GM12878 (cell line): ENCODE results near the gene KLHL2. TPM values are rescaled to one million over a fixed set of nuclear protein-coding genes. Genes with fewer than 3 reads are reported as not detected.

ENCODE experiments used
- ATAC-seq: fragments of 200-7000 bp; cut with Tn5 transposase; 3 replicates; pipeline ENCODE4 v1.9.1; 2020; ENCODE audit warnings: mild to moderate bottlenecking, moderate library complexity
- BruUV-seq: library from RNA; stranded (reverse); fragments of 400-500 nt; replicated peaks from 2 replicates; lab custom pipeline; 2021; lab: Mats Ljungman, UMichigan
- CTCF ChIA-PET: fragments of 300-600 bp; sonication (Branson Sonifier 250); formaldehyde crosslinking; extraction: SDS; loops from one replicate; lab custom pipeline; 2021; ENCODE audit warnings: inconsistent platforms; lab: Yijun Ruan, JAX
- POLR2A ChIA-PET: fragments of 350-600 bp; formaldehyde crosslinking; extraction: SDS; loops from one replicate; lab custom pipeline; 2021; ENCODE audit warnings: inconsistent platforms; lab: Charles Lee
- RAD21 ChIA-PET: fragments of 300-600 bp; sonication (Branson Sonifier 250); formaldehyde crosslinking; loops from one replicate; lab custom pipeline; 2023; ENCODE audit warnings: antibody characterized with exemption; ENCODE audit not compliant: unreplicated experiment; lab: Charles Lee
- SMC1A ChIA-PET: fragments of 300-600 bp; sonication (Branson Sonifier 250); formaldehyde crosslinking; loops from one replicate; lab custom pipeline; 2023; ENCODE audit not compliant: unreplicated experiment, uncharacterized antibody; lab: Charles Lee
- DNase-seq: peaks from one replicate; pipeline ENCODE4 v3.0.0-alpha.2; 2011; ENCODE audit warnings: low read depth, low spot score
- FAIRE-seq: peaks from 3 replicates; lab custom pipeline; 2011; peaks lifted over from hg19 to GRCh38; lab: Jason Lieb, UNC
- H2AFZ ChIP-seq: 2 replicates; pipeline ENCODE4 v1.6.0; 2011; ENCODE audit warnings: low read depth, low read length, control low read depth; ENCODE audit not compliant: control insufficient read depth
- H3K27ac ChIP-seq: 2 replicates; pipeline ENCODE4 v1.5.1; 2011; ENCODE audit warnings: control low read depth; ENCODE audit not compliant: control insufficient read depth, insufficient read depth
- H3K27me3 ChIP-seq, 2 experiments: replicated peaks in 1 of 2; 2 replicates each; pipeline versions ENCODE4 v1.6.0 to v1.6.1; 2011; ENCODE audit warnings: low read length in 1 of 2; ENCODE audit not compliant: control insufficient read depth in 2 of 2, insufficient read depth in 2 of 2
- H3K36me3 ChIP-seq, 2 experiments: 2 replicates each; pipeline ENCODE4 v1.5.1; 2011; ENCODE audit warnings: low read length in 1 of 2; ENCODE audit not compliant: control insufficient read depth in 2 of 2, insufficient read depth in 2 of 2
- H3K4me1 ChIP-seq: 2 replicates; pipeline ENCODE4 v1.6.1; 2011; ENCODE audit warnings: mild to moderate bottlenecking, low read length, moderate library complexity, mixed read lengths; ENCODE audit not compliant: control insufficient read depth, insufficient read depth
- H3K4me2 ChIP-seq: 2 replicates; pipeline ENCODE4 v1.6.0; 2011; ENCODE audit warnings: control low read depth; ENCODE audit not compliant: control insufficient read depth, insufficient read depth
- H3K4me3 ChIP-seq: fragments of 200-600 bp; sonication (generic); 2 replicates; pipeline ENCODE4 v1.5.1; 2016
- H3K79me2 ChIP-seq: 2 replicates; pipeline ENCODE4 v1.6.0; 2011; ENCODE audit warnings: low read length; ENCODE audit not compliant: control insufficient read depth, insufficient read depth
- H3K9ac ChIP-seq: 2 replicates; pipeline ENCODE4 v1.8.0; 2011; ENCODE audit warnings: low read length, control low read depth, mixed read lengths; ENCODE audit not compliant: control insufficient read depth, insufficient read depth
- H3K9me3 ChIP-seq: replicated peaks from 3 replicates; pipeline ENCODE4 v1.5.1; 2011; ENCODE audit warnings: mild to moderate bottlenecking, low read length; ENCODE audit not compliant: control insufficient read depth, insufficient read depth
- H4K20me1 ChIP-seq: 2 replicates; pipeline ENCODE4 v1.6.0; 2011; ENCODE audit not compliant: control insufficient read depth, insufficient read depth
- ATF7 ChIP-seq: fragments of 450-650 bp; IDR thresholded peaks from 2 replicates; pipeline ENCODE4 v1.6.1; 2016; ENCODE audit warnings: low read depth, mild to moderate bottlenecking
- BACH1 ChIP-seq: fragments of 450-650 bp; IDR thresholded peaks from 2 replicates; pipeline ENCODE4 v1.6.1; 2017; ENCODE audit warnings: mild to moderate bottlenecking, borderline replicate concordance
- CBX3 ChIP-seq: fragments of 200-600 bp; sonication (generic); IDR thresholded peaks from 2 replicates; pipeline ENCODE4 v1.6.1; 2016; ENCODE audit warnings: low read depth, borderline replicate concordance
- CHD1 ChIP-seq: IDR thresholded peaks from 2 replicates; pipeline ENCODE4 v1.6.1; 2012; ENCODE audit warnings: low read depth, low read length, improper control_type of control experiment
- CREM ChIP-seq: IDR thresholded peaks from 2 replicates; pipeline ENCODE4 v1.6.1; 2014; ENCODE audit warnings: antibody characterized with exemption, low read depth
- ETV6 ChIP-seq, 2 experiments: fragments of 450-650 bp in 1 of 2; IDR thresholded peaks in 1 of 2; conservative IDR thresholded peaks in 1 of 2; 2 replicates each; pipeline ENCODE4 v1.6.1; 2014; ENCODE audit warnings: antibody characterized with exemption in 1 of 2, borderline replicate concordance in 1 of 2, low read depth in 1 of 2, mild to moderate bottlenecking in 1 of 2, moderate library complexity in 1 of 2
- IKZF1 ChIP-seq: fragments of 450-650 bp; conservative IDR thresholded peaks from 2 replicates; pipeline ENCODE4 v1.6.1; 2017; ENCODE audit warnings: antibody characterized with exemption, mild to moderate bottlenecking
- KLF5 ChIP-seq: fragments of 450-650 bp; IDR thresholded peaks from 2 replicates; pipeline ENCODE4 v1.6.1; 2014; ENCODE audit warnings: mild to moderate bottlenecking; ENCODE audit not compliant: partially characterized antibody
- MAX ChIP-seq: IDR thresholded peaks from 2 replicates; pipeline ENCODE4 v1.6.1; 2012; ENCODE audit warnings: low read depth, low read length, improper control_type of control experiment
- MTA3 ChIP-seq: IDR thresholded peaks from 2 replicates; pipeline ENCODE4 v1.6.1; 2012; ENCODE audit warnings: low read length, inconsistent platforms, borderline replicate concordance
- NR2F1 ChIP-seq: fragments of 450-650 bp; conservative IDR thresholded peaks from 2 replicates; pipeline ENCODE4 v1.6.1; 2017; ENCODE audit warnings: mild to moderate bottlenecking
- NRF1 ChIP-seq: conservative IDR thresholded peaks from 2 replicates; pipeline ENCODE4 v1.6.1; 2011; ENCODE audit warnings: mild to moderate bottlenecking, low read depth, low read length, improper control_type of control experiment
- POLR2AphosphoS2 ChIP-seq: IDR thresholded peaks from 2 replicates; pipeline ENCODE4 v1.6.1; 2011; ENCODE audit warnings: low read depth, mild to moderate bottlenecking, low read length, improper control_type of control experiment, moderate library complexity
- SIX5 ChIP-seq: IDR thresholded peaks from 2 replicates; pipeline ENCODE4 v1.6.1; 2011; ENCODE audit warnings: mild to moderate bottlenecking, low read depth, low read length, moderate library complexity; ENCODE audit not compliant: severe bottlenecking
- SMC3 ChIP-seq: IDR thresholded peaks from 2 replicates; pipeline ENCODE4 v1.6.1; 2011; ENCODE audit warnings: low read length, improper control_type of control experiment, borderline replicate concordance
- ZBED1 ChIP-seq: IDR thresholded peaks from 2 replicates; pipeline ENCODE4 v1.6.1; 2016; ENCODE audit warnings: borderline replicate concordance
- WGBS: methylation state at CpG from one replicate; pipeline ENCODE4 v1.1.6; 2016; ENCODE audit warnings: low lambda C conversion rate; ENCODE audit not compliant: insufficient replicate concordance, insufficient coverage; ENCODE audit errors: missing lambda C conversion rate; 5-methylcytosine and 5-hydroxymethylcytosine counted together
- in situ Hi-C: fragments of 300-500 bp; cut with MboI; formaldehyde crosslinking; loops from 9 replicates; pipeline ENCODE4 v1.14.3; 2018; ENCODE audit warnings: mixed read lengths
- intact Hi-C: fragments of 100-400 bp; cut with micrococcal nuclease; formaldehyde crosslinking; loops from one replicate; pipeline ENCODE4 v1.14.2; 2022; ENCODE audit not compliant: unreplicated experiment
- polyA plus RNA-seq, 11 experiments: library from polyadenylated mRNA; depleted of rRNA in 4 of 11; unstranded in 6 of 11; stranded (reverse) in 5 of 11; fragments of >200 nt; fragmentation: Nextera tagmentation in 4 of 11; fragmentation: Illumina TruSeq in 1 of 11; extraction: Ambion mirVana in 4 of 11; extraction: Trizol in 1 of 11; gene quantifications; 1 replicate in 1 of 11; 2 replicates in 10 of 11; pipeline versions ENCODE4 v1.2.1 to v1.2.3, GENCODE V29; 2011 to 2016; ENCODE audit warnings: inconsistent platforms in 2 of 11, missing spikeins in 2 of 11, low read depth in 1 of 11
- total RNA-seq, 4 experiments: library from RNA; depleted of rRNA in 3 of 4; stranded (reverse); fragments of >200 nt in 3 of 4; fragmentation: Illumina TruSeq in 1 of 4; extraction: Trizol in 1 of 4; gene quantifications; 2 replicates each; pipeline versions ENCODE4 v1.2.1 to v1.2.3, GENCODE V29; 2013 to 2021

KLHL2 gene
- total and polyA plus RNA-seq, 10 of the 15 experiments (the other 5 are each of a cell fraction or from before 2014, with no cell fraction given), result 4.8 to 22.8 (median 12.9) TPM

- ChIA-PET POLR2A (no interaction called here), SMC1A (no interaction called here), RAD21 (no interaction called here), CTCF (interaction anchor here (0.7 kb wide), 1 partner anchor 13 kb away, joined by 3 read pairs; no protein-coding TSS in a partner anchor)
- Histone ChIP-seq H3K4me1 (no peaks in the 10 kb centered on the region), H3K4me3 (no peak overlapping the region), H3K9me3 (no peaks in the 10 kb centered on the region), H3K79me2 (no peaks in the 10 kb centered on the region), H3K27ac (no peak overlapping the region), H3K4me2 (no peak overlapping the region), H4K20me1 (no peaks in the 10 kb centered on the region), H3K27me3 (no peaks in the 10 kb centered on the region), H3K36me3 (no peaks in the 10 kb centered on the region), H3K9ac (no peak overlapping the region), H2AFZ (no peak overlapping the region)
- intact Hi-C loops, result no loop called here
- ATAC-seq, result no peak
- FAIRE-seq, result no peak
- WGBS, result 94% methylated on average over 1 of the region's 1 CpG
- no TSS peak for BruUV-seq
- no peak for TF ChIP-seq MTA3
- TF ChIP-seq IKZF1, result no peak
- no peak for TF ChIP-seq POLR2AphosphoS2
- no peak for TF ChIP-seq CHD1
- no peak for TF ChIP-seq CREM
- DNase-seq, result no peak
- in situ Hi-C loops, result no loop called here
These were observed 161.2 kb downstream of the KLHL2 start for GRCh38 chr4:165368567-165368966.

GRCh38 chr4:165369522-165369921 lies 162.2 kb downstream of the KLHL2 start:
- ChIA-PET CTCF (no interaction called here), SMC1A (no interaction called here), POLR2A (no interaction called here), RAD21 (no interaction called here)
- intact Hi-C loops (no loop called here), in situ Hi-C loops (no loop called here)
- BruUV-seq, result no TSS peak
- Histone ChIP-seq H3K27ac (no peak overlapping the region), H4K20me1 (no peaks in the 10 kb centered on the region), H3K79me2 (no peaks in the 10 kb centered on the region), H3K4me1 (no peaks in the 10 kb centered on the region), H3K9me3 (no peaks in the 10 kb centered on the region), H3K27me3 (no peaks in the 10 kb centered on the region), H3K4me2 (no peak overlapping the region), H3K36me3 (no peaks in the 10 kb centered on the region), H2AFZ (no peak overlapping the region), H3K4me3 (no peak overlapping the region), H3K9ac (no peak overlapping the region)
- 32% methylated on average over 5 of the region's 5 CpGs for WGBS
- DNase-seq (no peak), FAIRE-seq (no peak), ATAC-seq (no peak)
- no peak for TF ChIP-seq SIX5
- TF ChIP-seq BACH1, result no peak
- TF ChIP-seq ZBED1, result no peak
- TF ChIP-seq MTA3, result no peak
- no peak for TF ChIP-seq KLF5
- TF ChIP-seq NR2F1, result no peak
- TF ChIP-seq SMC3, result no peak
- TF ChIP-seq ETV6 (conservative IDR thresholded peaks at IDR 0.05 in 1 of 2, IDR thresholded peaks at IDR 0.05 in 1 of 2; ENCODE audit: borderline replicate concordance in 1 of 2, low read depth in 1 of 2), result no peak
- no peak for TF ChIP-seq ATF7
- TF ChIP-seq MAX, result no peak
- no peak for TF ChIP-seq CBX3
- no peak for TF ChIP-seq NRF1
